H9 (cell line): ENCODE results near the gene H2BK1. TPM values are rescaled to one million over a fixed set of nuclear protein-coding genes. Genes with fewer than 3 reads are reported as not detected.
A peak's percentile ranks its signal among the peaks of the same experiment; 100 is the strongest.

Experiments
- DNase-seq: peaks from one replicate; pipeline ENCODE4 v3.0.0-alpha.2; 2017
- H2AFZ ChIP-seq: one replicate; pipeline ENCODE4 v1.6.1; 2013; ENCODE audit warnings: mild to moderate bottlenecking, low read length, control low read depth, moderate library complexity
- H2AK5ac ChIP-seq: 2 replicates; pipeline ENCODE4 v1.6.1; 2013; ENCODE audit warnings: low read length, control low read depth, mixed read lengths; ENCODE audit not compliant: insufficient read length
- H2BK120ac ChIP-seq: one replicate; pipeline ENCODE4 v1.6.1; 2013; ENCODE audit warnings: low read depth, mild to moderate bottlenecking, low read length, control low read depth, inconsistent platforms; ENCODE audit not compliant: poor library complexity, severe bottlenecking
- H2BK12ac ChIP-seq: 2 replicates; pipeline ENCODE4 v1.6.1; 2013; ENCODE audit warnings: low read length, control low read depth, mixed read lengths, low read depth; ENCODE audit not compliant: insufficient read length
- H2BK15ac ChIP-seq: 2 replicates; pipeline ENCODE4 v1.6.1; 2013; ENCODE audit warnings: low read depth, low read length, control low read depth
- H2BK20ac ChIP-seq: one replicate; pipeline ENCODE4 v1.6.1; 2013; ENCODE audit warnings: low read depth, mild to moderate bottlenecking, low read length, control low read depth, inconsistent platforms; ENCODE audit not compliant: poor library complexity, severe bottlenecking
- H2BK5ac ChIP-seq: 2 replicates; pipeline ENCODE4 v1.6.1; 2013; ENCODE audit warnings: low read length, control low read depth, mixed read lengths; ENCODE audit not compliant: insufficient read length
- H3K14ac ChIP-seq: 2 replicates; pipeline ENCODE4 v1.6.1; 2013; ENCODE audit warnings: low read length, control low read depth; ENCODE audit not compliant: insufficient read depth
- H3K18ac ChIP-seq: 2 replicates; pipeline ENCODE4 v1.6.1; 2013; ENCODE audit warnings: low read depth, mild to moderate bottlenecking, mixed read lengths, low read length, control low read depth; ENCODE audit not compliant: insufficient read length
- H3K23ac ChIP-seq: 2 replicates; pipeline ENCODE4 v1.6.1; 2013; ENCODE audit warnings: low read length, control low read depth, mixed read lengths, low read depth; ENCODE audit not compliant: insufficient read length
- H3K23me2 ChIP-seq: 2 replicates; pipeline ENCODE4 v1.6.1; 2013; ENCODE audit warnings: low read depth, mild to moderate bottlenecking, mixed read lengths, low read length, control low read depth; ENCODE audit not compliant: insufficient read length, poor library complexity, severe bottlenecking
- H3K27ac ChIP-seq: 2 replicates; pipeline ENCODE4 v1.5.1; 2013; ENCODE audit warnings: low read length, control low read depth, mixed read lengths, low read depth; ENCODE audit not compliant: insufficient read length
- H3K27me3 ChIP-seq: 2 replicates; pipeline ENCODE4 v1.6.1; 2013; ENCODE audit warnings: low read length, control low read depth, inconsistent platforms; ENCODE audit not compliant: insufficient read depth
- H3K4ac ChIP-seq: 2 replicates; pipeline ENCODE4 v1.6.1; 2013; ENCODE audit warnings: low read depth, mild to moderate bottlenecking, control low read depth, inconsistent platforms, low read length, moderate library complexity
- H3K4me1 ChIP-seq: 2 replicates; pipeline ENCODE4 v1.6.1; 2013; ENCODE audit warnings: low read length, control low read depth, inconsistent platforms; ENCODE audit not compliant: insufficient read depth
- H3K4me2 ChIP-seq: 2 replicates; pipeline ENCODE4 v1.6.1; 2013; ENCODE audit warnings: low read length, control low read depth, mixed read lengths; ENCODE audit not compliant: insufficient read length, insufficient read depth
- H3K56ac ChIP-seq: 2 replicates; pipeline ENCODE4 v1.6.1; 2013; ENCODE audit warnings: low read depth, mild to moderate bottlenecking, mixed read lengths, low read length, control low read depth; ENCODE audit not compliant: insufficient read length
- H3K79me1 ChIP-seq: 2 replicates; pipeline ENCODE4 v1.6.1; 2013; ENCODE audit warnings: low read depth, mild to moderate bottlenecking, moderate library complexity, low read length, control low read depth, inconsistent platforms; ENCODE audit not compliant: insufficient read depth, poor library complexity, severe bottlenecking
- H3K79me2 ChIP-seq: 2 replicates; pipeline ENCODE4 v1.6.1; 2013; ENCODE audit warnings: low read length, control low read depth, inconsistent platforms; ENCODE audit not compliant: insufficient read depth
- H3K9ac ChIP-seq: 2 replicates; pipeline ENCODE4 v1.6.1; 2013; ENCODE audit warnings: low read length, control low read depth, mixed read lengths; ENCODE audit not compliant: insufficient read length; ENCODE audit errors: extremely low read depth
- H3K9me3 ChIP-seq: one replicate; pipeline ENCODE4 v1.6.1; 2013; ENCODE audit warnings: low read depth, low read length, inconsistent platforms; ENCODE audit not compliant: control insufficient read depth
- H3T11ph ChIP-seq: one replicate; pipeline ENCODE4 v1.6.1; 2013; ENCODE audit warnings: mild to moderate bottlenecking, low read length, control low read depth, inconsistent platforms
- H4K20me1 ChIP-seq: one replicate; pipeline ENCODE4 v1.6.1; 2013; ENCODE audit not compliant: control insufficient read depth, insufficient read length, insufficient read depth
- H4K5ac ChIP-seq: 2 replicates; pipeline ENCODE4 v1.6.1; 2013; ENCODE audit warnings: low read depth, mild to moderate bottlenecking, mixed read lengths, low read length, control low read depth; ENCODE audit not compliant: insufficient read length
- H4K8ac ChIP-seq: replicated peaks from 2 replicates; pipeline ENCODE4 v1.6.1; 2013; ENCODE audit warnings: low read length, control low read depth, mixed read lengths, low read depth; ENCODE audit not compliant: insufficient read length
- H4K91ac ChIP-seq: 2 replicates; pipeline ENCODE4 v1.6.1; 2013; ENCODE audit warnings: low read depth, mild to moderate bottlenecking, moderate library complexity, mixed read lengths, low read length, control low read depth; ENCODE audit not compliant: insufficient read length
- H3K27ac Mint-ChIP-seq, 3 experiments: 2 replicates in 2 of 3; 3 replicates in 1 of 3; pipeline ENCODE4 v1.8.0; 2020 to 2021; ENCODE audit warnings: mixed read lengths in 3 of 3, mild to moderate bottlenecking in 1 of 3, moderate library complexity in 1 of 3
- H3K27me3 Mint-ChIP-seq: 2 replicates; pipeline ENCODE4 v1.8.0; 2021; ENCODE audit warnings: low read depth, mild to moderate bottlenecking, moderate library complexity, mixed read lengths
- H3K36me3 Mint-ChIP-seq, 3 experiments: 2 replicates in 2 of 3; 3 replicates in 1 of 3; pipeline ENCODE4 v1.8.0; 2020 to 2021; ENCODE audit warnings: low read depth in 3 of 3, mixed read lengths in 3 of 3; ENCODE audit not compliant: insufficient read depth in 1 of 3
- H3K4me1 Mint-ChIP-seq, 2 experiments: 2 replicates each; pipeline ENCODE4 v1.8.0; 2020; ENCODE audit warnings: mixed read lengths in 2 of 2
- H3K4me3 Mint-ChIP-seq, 2 experiments: 2 replicates in 1 of 2; 3 replicates in 1 of 2; pipeline ENCODE4 v1.8.0; 2020 to 2021; ENCODE audit warnings: mild to moderate bottlenecking in 2 of 2, mixed read lengths in 2 of 2, moderate library complexity in 1 of 2
- H3K9me3 Mint-ChIP-seq, 2 experiments: 2 replicates in 1 of 2; 3 replicates in 1 of 2; pipeline ENCODE4 v1.8.0; 2020; ENCODE audit warnings: mild to moderate bottlenecking in 2 of 2, mixed read lengths in 2 of 2, moderate library complexity in 1 of 2
- WGBS: extraction: QIAGEN DNeasy Blood & Tissue Kit; methylation state at CpG from one replicate; pipeline ENCODE4 v1.1.7; 2013; ENCODE audit warnings: missing lambda C conversion rate, low lambda C conversion rate, mixed read lengths; ENCODE audit not compliant: insufficient read length; ENCODE audit errors: extremely low coverage; 5-methylcytosine and 5-hydroxymethylcytosine counted together
- total RNA-seq: library from RNA; stranded (reverse); gene quantifications from 2 replicates; pipeline ENCODE4 v1.2.1, GENCODE V29; 2021
- TF ChIP-seq, protein P1 (sequence below): fragments of 200-600 bp; sonication (generic); conservative IDR thresholded peaks from 3 replicates; pipeline ENCODE4 v1.8.0; 2021; ENCODE audit warnings: antibody characterized with exemption, mild to moderate bottlenecking

H2BK1 gene
- total RNA-seq, 1 experiment from 2014 or later, result not detected

DNA sequence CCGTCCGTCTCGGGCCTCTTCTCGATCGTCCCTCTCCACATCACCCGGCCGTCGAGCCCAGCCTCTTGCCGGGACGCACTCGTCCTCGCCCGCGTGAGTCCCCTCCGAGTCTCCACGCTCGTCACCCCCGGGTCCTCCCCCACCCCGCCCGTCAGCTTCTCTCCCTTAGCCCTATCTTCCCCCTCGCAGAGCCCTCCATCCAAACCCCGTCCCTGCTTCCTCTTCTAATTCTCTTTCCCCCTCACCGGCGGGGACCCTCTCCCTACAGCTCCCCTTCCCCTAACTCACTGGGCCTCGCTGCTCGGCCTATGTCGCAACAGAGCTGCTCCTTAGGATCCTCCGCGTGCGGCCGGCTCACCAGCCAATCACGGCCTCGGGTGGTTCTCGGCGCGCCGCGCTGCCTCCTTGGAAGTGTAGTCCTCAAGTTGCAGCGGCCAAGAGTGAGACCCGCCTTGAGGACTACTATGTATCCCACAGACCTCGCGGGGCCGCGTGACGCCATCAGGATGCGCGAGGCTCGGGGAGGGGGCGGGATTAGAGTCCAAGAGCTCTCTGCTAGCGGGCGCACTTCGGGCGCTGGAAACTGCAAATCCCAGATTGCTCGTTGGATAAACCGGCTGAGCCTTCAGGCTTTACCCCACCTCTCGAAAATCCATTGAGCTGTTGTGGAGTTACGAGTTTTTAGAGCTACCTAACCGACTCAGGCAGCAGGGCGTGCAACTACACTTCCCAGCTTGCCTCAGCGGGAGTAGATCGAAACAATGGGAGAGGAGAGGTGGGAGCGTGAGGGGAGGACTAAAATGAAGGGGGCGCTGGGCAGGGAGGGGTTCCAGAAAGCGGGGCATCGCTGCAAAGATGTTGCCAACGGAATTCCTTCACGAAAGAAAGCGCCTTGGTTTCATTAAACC lies 16.8 kb upstream of the H2BK1 start, which contains the start of gene ABCF2:
Gene ABCF2 (minus strand): TSS at position 331 of the 908 bp plus-strand sequence. CDS start 747 bp downstream, outside the sequence.
- Mint-ChIP-seq H3K27ac (peak within 1 kb of the TSS; percentile 98 to 99 (median 98)), H3K9me3 (no peaks in the 10 kb centered on the region), H3K4me1 (peaks cover 30 to 34% of the 10 kb centered on the region in 2 experiments), H3K27me3 (no peaks in the 10 kb centered on the region; the same call in 1 of the 2 replicates), H3K36me3 (peaks cover 25 to 41% (median 33%) of the 10 kb centered on the region in 3 experiments; a peak in 6 of 7 replicates), H3K4me3 (peak within 1 kb of the TSS; percentile 97 to 98)
- peak; percentile 99 for DNase-seq
- peak within 1 kb of the TSS; percentile 78 for H3K9ac ChIP-seq
- H2AK5ac ChIP-seq, result no peak within 1 kb of the TSS
- no CpG with 5 or more reads among the region's 68 CpGs for WGBS
- H2BK15ac ChIP-seq, result no peak within 1 kb of the TSS
- H4K20me1 ChIP-seq, result no peaks in the 10 kb centered on the region
- H3K27me3 ChIP-seq, result no peaks in the 10 kb centered on the region
- H2BK5ac ChIP-seq, result no peak within 1 kb of the TSS
- H3K9me3 ChIP-seq, result no peaks in the 10 kb centered on the region
- TF ChIP-seq, protein P1, sequence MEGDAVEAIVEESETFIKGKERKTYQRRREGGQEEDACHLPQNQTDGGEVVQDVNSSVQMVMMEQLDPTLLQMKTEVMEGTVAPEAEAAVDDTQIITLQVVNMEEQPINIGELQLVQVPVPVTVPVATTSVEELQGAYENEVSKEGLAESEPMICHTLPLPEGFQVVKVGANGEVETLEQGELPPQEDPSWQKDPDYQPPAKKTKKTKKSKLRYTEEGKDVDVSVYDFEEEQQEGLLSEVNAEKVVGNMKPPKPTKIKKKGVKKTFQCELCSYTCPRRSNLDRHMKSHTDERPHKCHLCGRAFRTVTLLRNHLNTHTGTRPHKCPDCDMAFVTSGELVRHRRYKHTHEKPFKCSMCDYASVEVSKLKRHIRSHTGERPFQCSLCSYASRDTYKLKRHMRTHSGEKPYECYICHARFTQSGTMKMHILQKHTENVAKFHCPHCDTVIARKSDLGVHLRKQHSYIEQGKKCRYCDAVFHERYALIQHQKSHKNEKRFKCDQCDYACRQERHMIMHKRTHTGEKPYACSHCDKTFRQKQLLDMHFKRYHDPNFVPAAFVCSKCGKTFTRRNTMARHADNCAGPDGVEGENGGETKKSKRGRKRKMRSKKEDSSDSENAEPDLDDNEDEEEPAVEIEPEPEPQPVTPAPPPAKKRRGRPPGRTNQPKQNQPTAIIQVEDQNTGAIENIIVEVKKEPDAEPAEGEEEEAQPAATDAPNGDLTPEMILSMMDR, result no peak; the same call in 2 of the 3 replicates
- no peaks in the 10 kb centered on the region; the same call in 1 of the 2 replicates for H3K4me1 ChIP-seq
- H3K4me2 ChIP-seq, result peak within 1 kb of the TSS; percentile 77
- peaks cover 10% of the 10 kb centered on the region for H3K23me2 ChIP-seq
- H3K79me2 ChIP-seq, result peaks cover 3% of the 10 kb centered on the region; the same call in 1 of the 2 replicates
- H4K8ac ChIP-seq, result no peak within 1 kb of the TSS
- no peak within 1 kb of the TSS for H2BK120ac ChIP-seq
- H2BK20ac ChIP-seq, result no peak within 1 kb of the TSS
- peak within 1 kb of the TSS; percentile 72 for H3K18ac ChIP-seq
- H3K56ac ChIP-seq, result no peak within 1 kb of the TSS
- no peak within 1 kb of the TSS for H3K4ac ChIP-seq
- no peak within 1 kb of the TSS for H4K91ac ChIP-seq
- peak within 1 kb of the TSS; percentile 71 for H2AFZ ChIP-seq
- peak within 1 kb of the TSS; percentile 73 for H3K27ac ChIP-seq
- no peak within 1 kb of the TSS for H3T11ph ChIP-seq
- H3K79me1 ChIP-seq, result no peaks in the 10 kb centered on the region
- H3K14ac ChIP-seq, result no peak within 1 kb of the TSS
- no peak within 1 kb of the TSS for H2BK12ac ChIP-seq
- no peak within 1 kb of the TSS for H4K5ac ChIP-seq
- H3K23ac ChIP-seq, result no peak within 1 kb of the TSS
